ENCODE data around the gene EPB41. TPM values are rescaled to one million over a fixed set of nuclear protein-coding genes. Genes with fewer than 3 reads are reported as not detected.
A peak's percentile ranks its signal among the peaks of the same experiment; 100 is the strongest.
"Not testable (repeated sequence)": the region's sequence is repeated elsewhere in the genome, so short reads cannot be mapped to it uniquely, and the experiment has no call there.

EPB41 gene
- 17.2 and 33.3 TPM in 2 replicates for total RNA-seq

DNA sequence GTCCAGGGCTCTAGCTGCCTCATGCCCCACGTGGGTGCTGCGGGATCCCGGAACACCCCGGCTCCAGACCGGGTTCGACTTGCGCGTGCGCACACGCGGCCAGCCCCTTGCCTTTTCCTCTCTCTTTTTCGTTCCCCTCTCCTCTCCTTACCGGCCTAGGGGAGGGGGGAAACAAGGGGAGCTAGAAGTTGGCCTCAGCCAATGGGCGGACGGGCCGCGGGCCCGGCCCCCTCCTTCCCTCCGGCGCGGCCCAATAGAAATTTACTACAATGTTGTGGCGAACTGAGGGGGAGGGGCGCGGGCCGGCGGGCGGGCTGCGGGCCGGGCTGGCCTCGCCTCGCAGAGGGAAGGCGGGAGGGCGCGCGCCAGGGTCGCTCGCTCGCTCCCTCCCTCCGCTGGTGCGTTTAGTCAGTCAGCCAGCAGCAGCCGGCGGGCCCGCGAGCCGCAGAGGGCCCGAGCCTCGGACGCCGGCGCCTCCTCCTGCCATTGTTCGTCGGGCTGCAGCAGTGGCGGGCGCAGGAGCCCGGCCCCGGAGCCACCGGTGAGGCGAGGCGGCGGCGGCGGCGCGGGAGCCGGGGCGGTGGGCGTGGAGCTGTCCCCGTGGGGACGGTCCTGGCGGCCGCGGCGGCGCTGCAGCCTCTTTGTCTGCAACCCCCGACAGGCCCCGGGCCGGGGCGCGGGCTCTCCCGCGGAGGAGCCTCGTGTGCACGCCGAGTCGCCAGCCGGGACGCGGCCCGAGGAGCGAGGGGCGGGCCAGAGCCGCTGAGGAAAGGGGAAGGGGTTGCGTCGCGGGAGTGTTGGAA lies at the start of gene EPB41:
Gene EPB41 (plus strand): TSS at position 342 of the 803 bp plus-strand sequence. CDS start 72,869 bp downstream, outside the sequence.
- peak; percentile 76 to 93 for DNase-seq (ENCODE audit: low read depth in 2 of 2)

DNA sequence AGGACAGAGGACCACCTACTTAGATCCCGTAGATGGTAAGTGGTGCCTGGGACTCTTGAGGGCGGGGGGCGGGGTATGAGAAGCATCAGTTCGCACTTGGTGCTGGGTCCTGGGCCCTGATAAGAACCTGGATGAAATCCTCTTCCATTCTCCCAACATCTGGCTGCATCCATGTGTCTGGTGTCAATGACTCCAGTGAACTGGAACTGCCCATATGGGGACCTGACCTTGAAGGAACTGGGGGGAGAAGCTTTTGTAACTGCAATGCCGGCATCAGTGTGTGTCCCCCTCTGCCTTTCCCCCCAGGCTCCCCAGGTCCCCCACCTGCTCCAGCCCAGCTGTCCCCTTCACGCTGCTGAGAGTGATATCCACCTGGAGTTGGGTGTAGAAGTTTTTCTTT lies 49.7 kb upstream of the EPB41 start:
- no peak for DNase-seq (ENCODE audit: low read depth in 2 of 2)

DNA sequence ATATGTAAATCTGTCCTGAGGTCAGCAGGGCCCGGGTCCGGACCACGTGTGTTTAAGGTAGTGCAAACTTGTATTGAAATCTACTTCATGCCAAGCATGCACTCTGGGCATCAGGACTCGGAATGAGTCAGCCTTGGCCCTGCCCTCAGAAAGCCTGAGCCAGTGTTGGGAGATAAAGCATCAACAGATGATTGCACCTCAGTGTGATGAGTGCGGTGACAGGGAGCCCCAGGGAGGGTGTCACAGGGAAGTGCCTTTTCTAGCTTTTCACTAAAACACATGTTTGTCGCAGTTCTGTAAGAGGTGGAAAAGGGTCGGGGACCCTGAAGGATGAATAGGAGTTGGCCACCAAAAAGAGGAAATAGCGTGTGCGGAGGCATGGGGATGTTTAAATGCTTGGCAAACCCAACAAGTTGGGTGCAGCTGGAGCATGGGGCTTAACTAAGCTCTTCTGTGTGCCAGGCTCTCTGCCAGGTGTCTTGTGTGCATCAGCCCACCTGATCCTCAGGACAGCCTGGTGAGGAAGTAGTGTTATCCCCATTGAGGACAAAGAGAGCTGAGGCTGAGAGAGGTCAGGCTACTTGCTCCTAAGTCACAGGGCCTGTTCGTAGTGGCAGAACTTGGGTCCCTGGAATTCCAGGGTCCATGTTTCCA lies 48.2 kb upstream of the EPB41 start:
- DNase-seq (ENCODE audit: low read depth in 2 of 2), result no peak

DNA sequence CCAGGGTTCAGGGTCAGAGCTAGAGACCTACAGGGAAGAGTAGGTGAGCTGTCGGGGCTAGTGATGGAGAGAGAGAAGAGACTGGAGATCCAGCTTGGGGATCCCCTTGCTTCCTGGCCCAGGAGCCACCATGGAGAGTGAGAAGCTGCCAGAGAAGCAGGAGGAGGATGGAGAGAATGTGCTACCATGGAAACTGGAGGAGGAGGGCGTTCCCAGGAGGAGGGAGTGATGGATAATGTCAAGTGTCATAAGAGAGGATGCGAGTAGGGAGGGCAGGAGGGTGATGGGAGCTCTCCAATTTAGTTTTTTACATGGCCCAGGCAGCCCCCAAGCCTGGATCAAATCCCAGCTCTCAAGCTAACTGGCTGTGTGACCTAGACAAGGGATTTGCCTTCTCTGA lies 46.5 kb upstream of the EPB41 start:
- DNase-seq (ENCODE audit: low read depth in 2 of 2), result no peak

DNA sequence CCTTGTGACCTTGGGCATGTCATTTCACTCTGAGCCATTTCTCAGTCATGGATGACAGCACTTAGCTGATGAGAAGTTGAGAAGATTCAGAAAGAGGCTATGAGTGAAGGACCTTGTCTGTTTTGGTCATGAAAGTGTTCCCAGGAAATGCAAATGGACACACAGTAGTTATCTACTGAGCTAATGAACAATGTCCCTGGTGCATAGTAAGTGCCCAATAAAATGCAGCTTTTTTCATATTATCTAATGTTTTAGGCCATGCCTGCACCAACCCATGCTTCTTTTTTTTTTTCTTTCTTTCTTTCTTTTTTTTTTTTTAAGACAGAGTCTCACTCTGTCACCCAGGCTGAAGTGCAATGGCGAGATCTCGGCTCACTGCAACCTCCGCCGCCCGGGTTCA lies 44.4 kb upstream of the EPB41 start:
- DNase-seq (ENCODE audit: low read depth in 2 of 2), result no peak

DNA sequence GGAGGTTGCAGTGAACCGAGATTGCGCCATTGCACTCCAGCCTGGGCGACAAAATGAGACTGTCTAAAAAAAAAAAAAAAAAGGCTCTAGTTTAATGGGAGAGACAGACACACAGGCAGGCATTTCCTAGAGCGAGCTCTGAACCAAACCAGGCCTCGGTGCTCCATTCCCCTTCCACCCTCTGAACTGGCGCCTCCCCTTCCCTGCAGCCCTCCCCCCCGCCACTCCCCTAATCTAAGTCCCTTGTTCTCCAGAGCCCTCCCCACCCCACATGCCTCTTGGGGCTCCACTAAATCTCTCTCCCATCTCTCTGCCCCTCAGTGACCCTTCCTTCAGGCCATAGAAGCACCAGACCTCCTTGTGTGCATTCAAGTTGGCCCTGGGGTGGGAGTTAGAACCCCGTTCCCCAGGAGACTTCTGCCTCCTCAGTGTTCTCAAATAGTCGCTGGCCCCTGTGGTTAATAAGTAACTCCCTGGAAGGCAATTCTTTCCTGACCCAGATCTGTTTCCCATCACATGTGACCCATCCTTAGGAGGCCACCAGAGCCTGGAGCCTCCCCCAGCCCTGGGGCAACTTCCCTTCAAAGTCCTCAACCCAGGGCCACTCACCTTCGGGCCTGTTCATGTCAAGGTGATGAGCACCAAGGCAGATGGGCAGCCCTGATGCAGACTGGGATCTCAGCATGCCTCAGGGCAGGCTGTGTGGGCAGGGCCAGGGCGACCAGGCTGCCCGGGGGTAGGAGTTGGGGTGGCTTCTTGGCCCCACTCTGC lies 42.6 kb upstream of the EPB41 start:
- DNase-seq (ENCODE audit: low read depth in 2 of 2), result no peak

DNA sequence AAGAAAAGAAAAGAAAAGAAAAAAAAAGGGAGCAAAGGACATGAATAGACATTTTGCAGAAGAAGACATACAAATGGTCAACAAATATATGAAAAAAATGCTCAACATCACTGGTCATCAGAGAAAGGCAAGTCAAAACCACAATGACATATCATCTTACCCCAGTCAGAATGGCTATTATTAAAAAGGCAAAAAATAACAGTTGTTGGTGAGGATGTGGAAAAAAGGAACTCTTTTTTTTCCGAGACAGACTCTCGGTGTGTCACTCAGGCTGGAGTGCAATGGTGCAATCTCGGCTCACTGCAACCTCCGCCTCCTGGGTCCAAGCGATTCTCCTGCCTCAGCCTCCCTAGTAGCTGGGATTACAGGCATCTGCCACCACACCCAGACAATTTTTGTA lies 39.2 kb upstream of the EPB41 start:
- not testable (repeated sequence) for DNase-seq (ENCODE audit: low read depth in 2 of 2)

DNA sequence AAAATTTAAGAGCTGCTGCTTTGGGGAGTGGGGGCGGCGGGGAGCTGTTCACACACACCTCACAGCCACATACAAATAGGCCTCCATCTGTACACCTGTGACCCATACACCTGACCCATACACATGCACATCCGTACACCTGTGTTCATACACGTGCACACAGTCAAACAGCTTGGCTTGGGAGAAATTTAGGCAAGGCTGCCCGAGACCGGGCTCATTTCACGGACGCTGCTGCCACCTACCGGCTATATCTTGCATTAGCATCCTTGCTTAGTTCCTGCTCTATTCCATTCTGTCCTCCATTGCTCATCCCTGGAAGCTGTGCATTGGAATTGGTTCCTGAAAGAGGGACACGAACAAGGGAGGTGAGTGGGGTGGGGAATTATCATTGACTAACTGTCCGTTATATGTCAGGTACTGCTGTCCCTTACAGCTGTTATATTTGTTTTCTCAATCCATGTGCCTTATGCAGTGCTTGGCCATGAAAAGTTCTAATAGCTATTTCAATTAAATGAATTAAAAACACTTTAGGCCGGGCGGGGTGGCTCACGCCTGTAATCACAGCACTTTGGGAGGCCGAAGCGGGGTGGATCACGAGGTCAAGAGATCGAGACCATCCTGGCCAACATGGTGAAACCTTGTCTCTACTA lies 37.1 kb upstream of the EPB41 start:
- peak; percentile 68 to 82 for DNase-seq (ENCODE audit: low read depth in 2 of 2)

DNA sequence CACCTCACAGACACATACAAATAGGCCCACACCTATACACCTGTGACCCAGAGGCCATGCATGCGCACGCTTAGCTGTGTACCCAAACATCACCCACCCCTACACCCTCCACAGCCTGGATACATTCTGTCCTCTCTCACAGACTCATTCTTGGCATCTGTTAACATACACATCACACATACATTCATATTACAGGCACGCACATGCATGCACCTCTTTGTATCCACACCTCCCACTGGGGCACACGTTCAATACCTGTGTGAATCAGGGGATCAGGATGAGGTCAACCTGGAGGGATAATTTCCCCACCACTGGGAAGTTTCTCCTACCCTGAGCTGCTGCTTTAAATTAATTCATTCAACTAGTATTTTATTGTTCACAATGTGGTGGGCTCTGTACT lies 35.6 kb upstream of the EPB41 start:
- DNase-seq (ENCODE audit: low read depth in 2 of 2), result no peak

DNA sequence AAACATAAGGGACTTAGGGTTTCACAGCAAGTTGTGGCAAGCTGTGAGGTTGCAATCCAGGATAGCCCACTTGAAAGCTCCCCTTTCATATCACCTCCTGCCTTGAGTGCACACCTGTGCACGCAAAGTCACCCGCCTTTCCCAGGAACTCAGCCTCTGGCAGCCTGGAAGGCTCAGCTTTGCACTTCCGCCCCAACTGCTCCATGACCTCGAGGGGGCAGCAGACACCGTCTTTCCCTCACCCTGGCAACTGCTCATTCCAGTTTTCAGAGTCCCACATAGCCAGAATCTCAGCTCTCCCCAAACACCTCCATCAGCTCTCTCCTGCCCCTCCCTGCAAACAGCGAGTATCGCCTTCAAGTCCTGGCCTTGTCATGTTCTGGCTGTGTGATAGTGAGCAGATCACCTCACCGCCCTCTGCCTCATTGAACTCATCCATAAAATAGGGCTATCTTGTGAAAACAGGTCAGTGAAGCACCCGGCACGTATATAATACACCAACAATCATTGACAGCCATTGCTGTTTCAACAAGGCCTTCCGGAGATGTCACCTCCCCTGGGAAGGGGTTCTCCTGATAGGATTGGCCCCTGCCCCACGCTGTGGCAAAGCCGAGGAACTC lies 32.2 kb upstream of the EPB41 start:
- DNase-seq (ENCODE audit: low read depth in 2 of 2), result peak; percentile 74 to 86

DNA sequence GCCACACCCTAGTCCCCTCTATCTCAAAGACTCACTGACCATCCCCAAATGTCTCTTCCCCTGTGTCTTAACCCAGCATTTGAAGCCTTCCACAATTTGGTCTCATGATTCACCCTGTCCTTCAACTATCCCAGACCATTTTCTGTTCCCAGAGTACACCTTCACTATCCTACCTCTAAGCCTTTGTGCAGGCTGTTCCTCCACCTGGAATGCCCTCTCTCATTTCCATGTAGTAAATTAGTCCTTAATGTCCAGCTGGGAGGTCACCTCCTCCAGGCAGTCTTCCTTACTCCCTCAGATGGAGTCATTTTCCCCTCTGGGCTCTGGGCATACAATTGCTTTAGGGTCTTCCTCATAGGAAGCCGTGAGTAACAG lies 31.1 kb upstream of the EPB41 start:
- no peak for DNase-seq (ENCODE audit: low read depth in 2 of 2)

DNA sequence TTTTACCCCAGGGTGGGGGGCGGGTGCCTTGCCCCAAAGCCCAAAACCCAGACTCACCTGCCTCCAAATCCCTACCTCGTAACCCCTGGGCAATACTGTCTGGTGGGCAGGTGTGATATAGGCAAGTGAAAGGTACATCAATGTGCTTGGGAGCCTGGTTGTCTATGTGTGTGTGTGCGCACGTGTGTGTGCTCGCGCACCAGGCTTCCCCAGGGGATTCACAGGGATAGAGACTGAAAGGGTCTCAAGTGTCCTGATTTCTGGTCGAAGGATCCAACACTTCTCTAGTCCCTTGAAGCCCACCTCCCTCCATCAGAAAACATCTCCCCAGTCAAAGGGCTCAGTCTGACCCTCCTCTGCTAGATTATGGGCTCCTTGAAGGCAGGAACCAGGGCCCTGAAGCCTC lies 28.9 kb upstream of the EPB41 start:
- DNase-seq (ENCODE audit: low read depth in 2 of 2), result no peak

DNA sequence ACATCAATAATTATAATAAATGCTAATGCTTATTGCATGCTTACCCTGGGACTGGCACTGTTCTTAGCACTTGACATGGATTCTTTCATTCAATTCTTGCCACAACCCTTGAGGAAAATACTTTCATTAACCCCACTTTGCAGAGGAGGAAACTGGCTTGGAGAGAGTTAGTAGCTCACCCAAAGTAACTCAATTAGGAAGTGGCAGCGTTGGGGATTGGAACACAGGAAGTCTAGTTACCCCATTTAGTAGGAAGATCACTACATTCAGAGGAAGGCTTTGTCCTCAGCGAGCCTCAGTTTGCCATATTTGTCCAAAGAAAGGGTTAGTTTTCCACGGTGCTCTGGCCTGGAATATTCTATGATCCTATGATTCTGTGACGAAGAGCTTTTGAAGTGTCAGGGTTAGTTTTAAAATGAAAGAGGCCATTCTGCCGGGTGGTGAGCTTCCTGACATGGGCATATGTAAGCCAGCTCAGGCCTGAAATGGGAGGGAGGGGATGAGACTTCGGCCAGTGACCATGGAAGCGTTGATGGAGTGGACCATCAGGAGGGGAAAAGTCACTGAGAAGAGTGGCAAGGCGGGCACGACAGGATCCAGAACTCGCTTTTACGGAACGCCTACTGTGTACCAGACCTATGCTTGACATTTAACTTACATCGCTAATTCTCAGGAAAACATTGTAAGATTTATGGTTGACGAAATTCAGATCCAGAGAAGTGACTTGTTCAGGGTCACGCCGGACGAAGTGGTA lies 28.2 kb upstream of the EPB41 start:
- DNase-seq (ENCODE audit: low read depth in 2 of 2), result no peak

DNA sequence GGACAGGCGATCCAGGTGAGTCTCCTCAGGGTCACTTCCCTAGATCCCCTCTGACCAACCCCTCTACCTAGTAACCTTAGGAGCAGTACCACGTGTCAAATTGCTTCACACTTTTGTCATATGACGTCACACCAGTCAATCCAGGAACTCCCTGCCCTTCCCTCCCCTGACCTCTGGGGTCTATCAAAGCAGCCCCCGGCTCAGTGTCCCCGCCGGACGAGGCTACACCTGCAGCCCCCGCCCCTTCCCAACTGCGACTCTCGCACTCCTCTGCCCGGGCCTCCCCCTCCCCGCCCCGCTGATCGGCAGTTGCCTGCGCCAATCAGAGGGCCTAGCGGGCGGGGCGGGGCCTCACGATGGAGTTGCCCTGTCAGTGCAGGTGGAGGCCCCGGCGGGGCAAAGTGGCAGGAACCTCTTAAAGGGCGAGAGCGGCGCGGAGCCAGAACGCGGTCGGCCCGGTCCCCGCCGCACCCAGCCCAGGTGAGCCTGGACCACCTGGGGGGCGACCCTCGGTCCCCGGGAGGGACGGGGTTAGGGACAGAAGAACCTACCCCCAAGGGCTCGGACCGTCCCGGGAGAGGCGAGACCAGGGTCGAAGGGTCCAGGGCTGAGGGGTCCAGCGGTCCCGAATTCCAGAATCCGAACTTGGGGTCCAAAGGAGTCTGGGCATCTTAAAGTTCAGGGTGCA lies 27.5 kb upstream of the EPB41 start:
- DNase-seq (ENCODE audit: low read depth in 2 of 2), result peak; percentile 40 to 90

DNA sequence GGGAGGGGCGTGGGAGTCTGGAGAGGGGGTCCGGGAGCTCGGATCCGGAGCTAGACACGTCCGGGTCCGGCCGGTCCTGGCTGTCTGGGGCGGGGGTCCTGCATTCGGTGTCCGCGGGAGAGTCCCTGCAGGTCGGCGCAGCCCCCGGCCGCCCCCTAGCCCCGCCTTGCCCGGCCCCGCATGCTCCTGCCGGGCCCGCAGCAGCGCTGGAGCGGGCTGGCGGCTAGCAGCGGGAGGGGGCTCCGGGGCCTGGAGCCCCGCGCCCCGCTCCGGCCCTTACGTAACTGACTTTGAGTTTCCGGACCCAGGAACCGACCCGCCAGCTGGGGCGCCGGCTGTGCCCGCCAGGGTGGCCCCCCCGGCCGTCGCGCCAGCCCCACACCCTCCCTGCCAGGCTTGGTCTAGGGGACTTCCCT lies 26.9 kb upstream of the EPB41 start:
- peak in 1 of 2 donors; percentile 36 for DNase-seq (ENCODE audit: low read depth in 2 of 2)

DNA sequence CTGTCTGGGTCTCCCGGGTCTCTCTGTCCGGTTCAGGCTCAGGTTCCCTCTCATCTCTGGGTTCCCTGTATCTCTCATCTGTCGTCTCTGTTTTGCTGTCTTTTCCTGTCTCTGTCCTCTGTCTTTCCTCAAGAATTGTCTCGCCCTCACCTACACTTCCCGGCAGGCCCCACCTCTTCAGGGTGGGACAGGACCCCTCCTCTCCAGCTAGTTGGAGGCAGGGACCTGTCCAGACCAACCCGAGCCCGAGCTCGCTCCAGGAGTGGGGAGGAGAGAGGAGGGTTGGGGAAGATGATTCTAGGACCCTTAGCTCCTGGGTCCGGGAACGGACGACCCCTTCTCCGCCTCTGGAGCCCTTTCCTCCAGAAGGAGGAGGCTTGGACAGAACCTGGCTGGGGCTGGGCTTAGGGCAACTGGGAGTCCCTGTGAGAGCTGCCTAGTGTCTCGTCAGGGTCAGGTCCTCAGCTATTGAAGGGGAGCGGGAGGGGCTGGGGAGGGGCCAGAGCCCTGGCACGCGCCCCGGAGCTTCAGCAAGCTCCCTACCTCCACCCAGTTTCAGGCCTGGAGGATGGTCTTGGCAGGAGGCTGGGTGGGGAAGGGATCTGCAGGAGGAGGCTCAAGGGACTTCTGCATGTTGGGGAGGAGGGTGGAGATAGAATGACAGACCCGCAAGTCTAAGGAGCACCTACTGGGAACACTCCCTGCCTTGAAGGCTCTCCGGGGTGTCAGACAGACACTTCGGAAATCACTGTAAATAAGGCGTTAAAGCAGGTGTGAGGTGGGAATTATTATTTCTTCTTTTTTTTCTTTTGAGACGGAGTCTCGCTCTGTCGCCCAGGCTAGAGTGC lies 26.3 kb upstream of the EPB41 start:
- DNase-seq (ENCODE audit: low read depth in 2 of 2), result peak in 1 of 2 donors; percentile 16

DNA sequence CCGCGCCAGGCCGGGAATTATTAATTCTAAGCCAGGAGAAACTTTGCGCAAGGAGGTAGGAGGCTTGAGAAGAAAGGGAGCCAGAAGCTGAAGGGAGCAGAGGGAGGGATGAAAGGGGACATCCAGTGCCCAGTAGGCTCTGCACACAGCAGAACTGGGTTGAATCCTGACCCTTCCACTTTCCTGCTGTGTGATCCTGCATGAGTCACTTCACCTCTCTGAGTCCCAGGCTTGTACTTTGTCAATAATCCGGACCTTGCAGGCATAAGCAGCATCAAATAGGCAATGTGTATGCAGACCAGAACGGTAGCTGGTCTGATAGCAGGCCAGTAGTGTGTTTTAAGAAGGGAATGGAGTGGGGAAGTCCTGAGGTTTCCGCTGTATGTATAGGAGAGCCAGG lies 25.5 kb upstream of the EPB41 start:
- DNase-seq (ENCODE audit: low read depth in 2 of 2), result no peak

DNA sequence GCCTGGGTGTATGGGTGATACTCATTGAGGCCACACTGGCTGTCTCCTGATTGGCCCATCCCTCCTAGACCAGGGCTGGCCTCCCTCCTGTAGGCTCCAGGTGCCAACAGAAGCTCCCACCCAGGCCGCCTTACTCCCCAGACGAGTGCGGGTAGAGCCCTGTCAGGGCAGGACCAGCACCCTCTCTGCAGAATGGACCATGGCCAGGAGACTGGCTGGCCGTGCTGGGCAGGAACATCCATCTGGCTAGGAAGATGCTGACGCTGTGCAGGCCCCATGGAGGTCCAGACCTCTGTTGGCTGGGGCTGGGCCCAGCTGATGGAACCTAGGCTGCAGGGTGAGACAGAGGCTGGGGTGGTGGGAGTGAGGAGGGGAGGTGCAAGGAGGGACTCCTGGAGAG lies 25.0 kb upstream of the EPB41 start:
- DNase-seq (ENCODE audit: low read depth in 2 of 2), result no peak

DNA sequence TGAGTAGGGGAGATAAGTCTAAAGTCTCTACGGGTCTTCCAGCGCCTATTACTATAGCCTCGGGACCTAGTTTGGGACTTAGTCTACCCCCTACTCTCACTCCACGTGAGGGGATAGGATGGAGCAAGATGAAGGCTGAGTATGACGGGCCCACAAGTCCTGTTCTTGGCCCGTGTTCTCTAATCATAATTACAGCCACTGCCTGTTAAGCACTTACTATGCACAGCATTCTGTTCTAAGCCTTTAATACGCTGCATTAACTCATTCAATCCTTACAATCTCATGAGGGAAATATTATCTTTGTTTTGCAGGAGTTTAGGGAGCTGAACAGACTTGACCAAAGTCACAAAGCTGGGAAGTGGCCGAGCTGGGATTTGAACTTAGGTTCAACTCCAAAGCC lies 23.9 kb upstream of the EPB41 start:
- no peak for DNase-seq (ENCODE audit: low read depth in 2 of 2)

Measured in lung microvascular endothelial cell (primary cell).